Measurements from ENCODE around the gene ZCCHC14.
"Not testable (repeated sequence)": the region's sequence is repeated elsewhere in the genome, so short reads cannot be mapped to it uniquely, and the experiment has no call there.

Gene ZCCHC14

DNA sequence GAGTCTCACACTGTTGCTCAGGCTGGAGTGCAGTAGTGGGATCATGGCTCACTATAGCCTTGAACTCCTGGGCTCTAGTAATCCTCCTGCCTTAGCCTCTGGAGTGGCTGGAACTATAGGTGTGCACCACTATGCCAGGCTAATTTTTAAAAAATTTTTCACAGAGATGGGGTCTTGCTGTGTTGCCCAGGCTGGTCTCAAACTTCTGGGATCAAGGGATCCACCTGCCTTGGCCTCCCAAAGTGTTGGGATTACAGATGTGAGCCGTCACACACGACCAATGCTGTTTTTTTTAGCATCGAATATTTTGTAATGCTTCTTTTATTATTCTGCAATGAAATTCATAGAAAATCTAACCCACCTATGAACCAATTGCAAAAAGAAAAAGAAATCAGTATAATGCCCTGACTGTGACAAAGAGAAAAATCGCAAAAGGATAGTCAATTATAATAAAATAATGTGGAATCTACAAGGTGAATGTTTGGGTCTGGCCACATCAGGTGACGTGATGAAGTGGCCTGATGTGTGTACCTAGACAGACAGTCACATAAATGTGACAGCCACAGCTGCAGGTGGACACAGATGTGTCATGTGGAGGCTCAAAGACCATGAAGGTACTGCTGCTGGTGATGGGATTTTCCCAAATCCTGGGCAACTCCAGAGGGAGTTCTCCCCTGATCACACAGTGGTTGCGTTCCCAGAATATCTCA is 33.6 kb upstream of the ZCCHC14 start:
- H3K27ac ChIP-seq, result no peak overlapping the region
- no peak overlapping the region for H3K4me3 ChIP-seq

DNA sequence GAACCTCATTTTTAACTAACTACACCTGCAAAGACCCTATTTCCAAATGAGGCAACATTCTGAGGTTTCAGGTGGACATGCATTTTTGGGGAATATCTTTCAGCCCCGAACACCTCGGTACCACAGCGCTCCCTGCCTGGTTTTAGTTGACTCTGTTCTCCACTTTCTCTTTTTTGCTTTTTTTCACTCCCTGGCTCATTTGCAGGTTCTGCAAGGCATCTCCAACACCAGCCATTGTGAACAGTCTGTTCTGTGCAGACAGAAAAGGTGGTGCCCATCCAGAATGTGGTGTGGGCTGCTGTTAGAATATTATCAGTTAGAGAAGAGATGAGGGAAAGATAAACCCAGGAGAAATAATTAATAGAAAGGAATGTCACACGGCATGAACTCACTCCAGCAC is 32.5 kb upstream of the ZCCHC14 start:
- Histone ChIP-seq H3K4me3 (no peak overlapping the region), H3K27ac (no peak overlapping the region)

DNA sequence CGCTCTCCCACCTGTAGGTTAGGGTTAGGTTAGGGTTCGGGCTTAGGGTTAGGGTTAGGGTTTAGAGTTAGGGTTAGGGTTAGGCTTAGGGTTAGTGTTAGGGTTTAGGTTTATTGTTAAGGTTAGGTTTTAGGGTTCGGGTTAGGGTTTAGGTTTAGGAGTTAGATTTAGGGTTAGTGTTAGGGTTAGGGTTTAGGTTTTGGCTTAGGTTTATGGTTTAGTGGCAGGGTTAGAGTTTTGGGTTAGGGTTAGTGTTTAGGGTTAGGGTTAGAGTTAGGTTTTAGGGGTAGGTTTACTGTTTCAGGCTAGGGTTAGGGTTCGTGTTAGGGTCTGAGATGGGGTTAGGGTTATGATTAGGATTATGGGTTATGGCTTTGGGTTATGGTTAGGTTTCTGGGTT is 31.6 kb upstream of the ZCCHC14 start:
- no peak overlapping the region for H3K27ac ChIP-seq
- H3K4me3 ChIP-seq, result no peak overlapping the region

DNA sequence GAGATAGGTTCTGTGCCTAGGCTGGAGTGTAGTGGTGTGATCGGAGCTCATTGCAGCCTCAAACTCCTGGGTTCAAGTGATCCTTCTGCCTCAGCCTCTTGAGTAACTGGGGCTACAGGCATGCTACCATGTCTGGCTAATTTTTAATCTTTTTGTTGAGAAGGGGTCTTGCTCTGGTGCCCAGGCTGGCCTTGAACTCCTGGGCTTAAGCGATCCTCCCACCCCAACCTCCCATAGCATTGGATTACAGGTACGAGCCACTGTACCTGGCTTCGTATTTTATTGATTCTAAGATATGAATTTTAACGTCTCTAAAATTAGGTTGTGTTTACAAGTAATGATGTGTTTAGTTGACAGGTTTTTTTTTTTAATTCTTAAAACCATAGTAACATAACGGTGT is 30.8 kb upstream of the ZCCHC14 start:
- not testable (repeated sequence) for H3K4me3 ChIP-seq, H3K27ac ChIP-seq

DNA sequence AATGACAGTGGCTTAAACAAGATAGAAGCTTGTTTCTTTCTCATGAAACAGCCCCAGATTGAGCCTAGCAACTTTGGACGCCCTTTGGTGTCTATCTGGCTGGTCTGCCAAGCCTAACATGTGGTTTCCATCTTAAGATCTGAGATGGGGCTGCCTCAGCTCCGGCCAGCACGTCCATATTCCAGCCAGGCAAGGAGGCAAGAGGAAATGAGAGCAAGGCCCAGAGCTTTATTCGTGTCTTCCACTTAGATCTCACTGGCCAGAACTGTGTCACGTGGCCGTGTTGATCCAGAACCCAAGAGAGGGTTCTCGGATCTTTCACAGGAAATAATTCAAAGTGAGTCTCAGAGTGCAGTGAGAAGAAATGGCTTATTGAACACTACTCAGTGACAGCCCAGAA is 28.9 kb upstream of the ZCCHC14 start:
- peak overlapping the region in 5 of 21 experiments; percentile 3 to 56 (median 27) for H3K27ac ChIP-seq
- not testable (repeated sequence) for H3K4me3 ChIP-seq

DNA sequence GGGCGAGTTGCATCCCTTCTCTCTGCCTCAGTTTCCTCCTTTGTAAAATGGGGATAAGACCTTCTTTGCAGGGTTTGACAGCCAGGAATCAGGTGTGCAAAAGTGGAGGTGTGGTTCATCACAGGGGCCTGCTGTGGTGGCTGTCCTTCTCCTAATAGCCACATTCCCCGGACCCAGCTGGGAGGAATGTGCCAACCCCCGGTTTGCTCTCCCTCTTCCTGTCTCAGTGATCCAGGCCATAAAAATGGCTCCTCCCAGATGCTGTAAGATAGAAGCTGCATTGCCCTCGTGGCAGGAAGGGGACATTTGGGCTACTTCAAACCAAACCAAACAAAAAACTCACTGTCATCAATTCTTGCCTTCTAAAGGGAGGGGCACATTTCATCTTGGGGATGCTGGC is 26.3 kb upstream of the ZCCHC14 start:
- H3K4me3 ChIP-seq, result not testable (repeated sequence)
- peak overlapping the region in 9 of 21 experiments; percentile 10 to 90 (median 73) for H3K27ac ChIP-seq

DNA sequence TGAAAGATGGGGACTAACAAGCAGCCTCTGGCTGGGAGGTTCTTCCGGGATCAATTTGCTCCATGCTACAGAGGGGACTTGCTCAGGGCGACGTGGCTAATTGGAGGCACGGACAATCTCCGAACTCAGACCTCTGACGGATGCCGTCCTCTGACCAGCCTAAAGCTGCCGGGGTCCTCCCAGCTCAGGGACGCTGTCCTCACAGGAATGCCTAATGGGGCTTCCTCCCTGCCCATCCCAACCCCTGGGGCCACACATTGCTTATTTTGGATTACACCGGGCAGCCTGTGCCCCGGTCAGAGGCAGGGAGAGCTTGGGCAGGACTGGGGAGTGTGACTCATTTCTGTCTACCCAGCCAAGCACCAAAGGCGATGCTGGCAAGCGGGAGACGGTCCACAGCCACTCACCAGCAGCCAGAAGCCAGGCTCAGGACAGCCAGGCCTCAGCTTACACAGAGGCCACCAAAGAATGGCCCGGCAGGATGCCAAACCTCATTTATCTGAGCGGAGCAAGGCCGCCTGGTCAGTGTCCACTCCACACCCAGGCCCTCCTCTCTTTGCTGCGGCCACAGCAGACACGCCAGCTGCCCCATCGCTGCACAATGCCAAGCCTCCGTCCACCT is 25.7 kb upstream of the ZCCHC14 start:
- peak overlapping the region in 2 of 7 experiments; percentile 13 to 20 for H3K4me3 ChIP-seq
- peak overlapping the region in 20 of 21 experiments; percentile 13 to 90 (median 76) for H3K27ac ChIP-seq

DNA sequence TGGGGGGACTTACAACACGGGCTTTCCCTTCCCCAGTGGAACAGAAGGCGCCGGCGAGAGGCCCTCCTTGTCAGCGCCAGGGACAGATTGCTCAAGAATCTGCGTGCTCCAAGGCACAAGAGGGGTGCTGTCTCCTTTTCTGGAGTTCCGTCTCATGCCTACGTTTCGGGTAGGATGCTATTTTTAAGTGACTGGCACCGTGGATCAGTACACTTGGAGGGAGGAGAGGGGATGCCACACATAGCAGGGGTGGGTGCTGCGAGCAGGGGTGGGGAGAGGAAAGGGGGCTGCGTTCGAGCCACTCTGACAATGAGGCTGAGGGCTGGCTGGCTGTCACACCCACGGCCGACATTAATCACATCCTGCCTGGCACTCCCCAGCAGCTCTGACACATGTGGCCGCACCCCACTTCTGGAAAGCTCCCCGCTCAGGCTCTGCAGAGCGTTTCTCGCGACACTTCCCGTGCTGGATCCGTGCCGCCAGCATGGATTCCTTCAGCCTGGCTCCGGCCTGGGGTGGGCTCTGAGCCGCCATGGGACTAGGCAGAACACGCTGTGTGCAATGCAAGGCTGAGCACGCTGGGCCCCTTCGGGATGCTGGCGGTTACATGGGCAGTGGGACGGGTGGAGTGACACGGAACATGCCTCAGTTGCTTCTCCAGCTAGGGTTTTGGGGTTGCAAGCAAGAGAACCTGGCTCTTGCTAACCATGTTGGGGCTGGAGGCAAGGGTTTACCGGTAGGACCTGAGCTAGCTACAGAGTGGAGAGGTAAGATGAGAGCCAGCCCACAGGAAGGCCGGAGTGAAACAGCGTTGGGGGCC is 25.0 kb upstream of the ZCCHC14 start:
- Histone ChIP-seq H3K4me3 (peak overlapping the region in 3 of 7 experiments; percentile 10 to 20 (median 13)), H3K27ac (peak overlapping the region; percentile 39 to 90 (median 79))

DNA sequence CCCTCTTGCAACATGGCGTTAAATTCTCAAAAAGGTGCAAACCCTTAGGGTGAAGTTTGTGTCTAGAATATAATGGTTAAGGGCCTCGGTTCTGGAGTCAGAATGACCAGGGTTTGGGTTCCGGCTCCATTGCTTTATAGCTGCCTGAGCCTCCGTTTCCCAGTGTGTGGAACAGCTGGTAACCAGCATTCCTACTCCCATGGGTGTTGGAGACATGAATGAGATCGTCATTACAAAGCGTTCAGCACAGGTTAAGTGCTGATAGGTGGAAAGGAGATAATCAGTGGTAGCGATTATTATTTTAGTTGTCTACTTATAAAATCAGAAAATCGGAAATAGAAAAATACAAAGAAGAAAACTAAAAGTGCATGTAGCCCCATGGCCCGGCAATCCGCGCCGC is 23.5 kb upstream of the ZCCHC14 start:
- H3K4me3 ChIP-seq, result no peak overlapping the region
- no peak overlapping the region for H3K27ac ChIP-seq

DNA sequence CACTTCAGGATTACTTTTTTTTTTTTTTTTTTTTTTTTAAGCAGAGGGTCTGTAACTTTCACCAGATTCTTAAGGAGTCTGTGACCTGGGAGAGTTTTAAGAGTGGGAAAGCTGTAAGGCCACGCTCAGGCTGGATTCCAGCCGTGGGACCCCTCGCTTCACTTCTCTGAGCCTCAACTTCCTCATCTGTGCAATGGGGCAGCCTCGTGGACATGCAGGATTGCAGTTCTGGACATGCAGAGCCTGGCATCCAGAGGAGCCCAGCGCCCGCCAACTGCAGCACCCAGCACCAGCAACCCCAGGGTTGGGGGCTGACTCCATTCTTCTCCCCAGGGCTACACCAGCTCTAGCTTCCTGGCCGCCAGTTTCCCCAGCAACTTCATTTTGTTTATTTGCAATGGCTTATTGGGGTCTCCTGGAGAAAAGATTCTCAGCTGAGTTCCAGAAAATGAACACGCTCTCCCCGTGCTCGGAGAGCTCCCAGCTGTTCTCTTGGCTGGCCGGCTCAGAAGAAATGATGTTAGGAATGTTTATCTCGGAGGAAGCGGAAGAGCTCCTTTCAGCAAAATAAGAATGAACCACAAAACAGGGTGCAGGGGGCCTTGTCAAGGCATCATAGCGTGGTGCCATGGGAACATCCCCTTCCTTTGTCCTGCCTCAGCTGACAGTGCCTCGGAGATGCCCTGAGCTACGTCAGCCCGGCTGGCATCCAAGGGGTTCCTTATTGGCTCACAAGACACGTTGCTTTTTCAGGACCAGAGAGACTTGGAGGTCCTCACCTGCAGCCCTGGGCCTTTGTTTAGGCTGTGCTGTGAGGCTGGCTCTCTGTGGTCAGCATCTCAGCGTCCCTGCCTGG is 22.9 kb upstream of the ZCCHC14 start:
- H3K27ac ChIP-seq, result no peak overlapping the region
- no peak overlapping the region for H3K4me3 ChIP-seq

DNA sequence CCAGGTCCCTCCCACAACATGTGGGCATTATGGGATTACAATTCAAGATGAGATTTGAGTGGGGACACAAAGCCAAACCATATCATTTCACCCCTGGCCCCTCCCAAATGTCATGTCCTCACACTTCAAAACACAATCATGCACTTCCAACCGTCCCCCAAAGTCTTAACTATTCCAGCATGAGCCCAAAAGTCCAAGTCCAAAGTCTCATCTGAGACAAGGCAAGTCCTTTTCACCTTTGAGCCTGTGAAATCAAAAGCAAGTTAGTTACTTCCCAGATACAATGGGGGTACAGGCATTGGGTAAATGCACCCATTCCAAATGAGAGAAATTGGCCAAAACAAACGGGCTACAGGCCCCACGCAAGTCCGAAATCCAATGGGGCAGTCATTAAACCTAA is 17.0 kb upstream of the ZCCHC14 start:
- H3K4me3 ChIP-seq, H3K27ac ChIP-seq: not testable (repeated sequence)

DNA sequence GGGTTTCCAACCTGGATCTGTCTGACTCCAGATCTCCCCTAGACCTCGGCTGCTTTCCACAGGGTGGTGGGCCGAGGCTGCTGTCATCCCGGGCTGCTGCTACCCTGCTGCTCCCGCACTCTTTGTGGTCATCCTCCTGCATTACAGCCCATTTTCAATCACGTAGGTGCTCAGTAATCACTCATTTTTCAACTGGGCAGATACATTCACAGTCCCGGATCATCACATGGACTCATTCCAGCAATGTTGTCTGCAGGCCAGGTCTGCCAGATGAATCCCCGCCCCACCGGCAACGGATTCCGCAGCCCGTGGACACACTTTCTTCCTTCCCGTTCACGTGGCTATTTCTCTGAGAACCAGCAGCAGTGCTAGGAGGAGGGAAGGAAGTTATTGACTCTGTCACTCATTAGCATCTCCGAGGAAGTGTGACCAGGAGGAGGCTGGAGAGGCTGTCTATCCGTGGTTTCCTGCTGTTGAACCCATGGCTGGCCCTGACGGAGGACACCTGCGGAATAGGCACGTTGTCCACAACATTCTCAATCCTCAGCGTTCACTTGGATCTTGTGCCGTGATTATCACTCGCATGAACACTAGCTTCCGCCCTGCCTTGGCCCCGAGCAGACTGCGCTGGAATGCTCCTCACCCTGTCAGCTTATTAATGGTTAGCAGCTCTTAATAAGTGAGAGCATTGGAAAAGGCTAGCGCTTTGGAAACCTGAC is 14.7 kb upstream of the ZCCHC14 start:
- Histone ChIP-seq H3K27ac (no peak overlapping the region), H3K4me3 (peak overlapping the region in 1 of 7 experiments; percentile 3)

DNA sequence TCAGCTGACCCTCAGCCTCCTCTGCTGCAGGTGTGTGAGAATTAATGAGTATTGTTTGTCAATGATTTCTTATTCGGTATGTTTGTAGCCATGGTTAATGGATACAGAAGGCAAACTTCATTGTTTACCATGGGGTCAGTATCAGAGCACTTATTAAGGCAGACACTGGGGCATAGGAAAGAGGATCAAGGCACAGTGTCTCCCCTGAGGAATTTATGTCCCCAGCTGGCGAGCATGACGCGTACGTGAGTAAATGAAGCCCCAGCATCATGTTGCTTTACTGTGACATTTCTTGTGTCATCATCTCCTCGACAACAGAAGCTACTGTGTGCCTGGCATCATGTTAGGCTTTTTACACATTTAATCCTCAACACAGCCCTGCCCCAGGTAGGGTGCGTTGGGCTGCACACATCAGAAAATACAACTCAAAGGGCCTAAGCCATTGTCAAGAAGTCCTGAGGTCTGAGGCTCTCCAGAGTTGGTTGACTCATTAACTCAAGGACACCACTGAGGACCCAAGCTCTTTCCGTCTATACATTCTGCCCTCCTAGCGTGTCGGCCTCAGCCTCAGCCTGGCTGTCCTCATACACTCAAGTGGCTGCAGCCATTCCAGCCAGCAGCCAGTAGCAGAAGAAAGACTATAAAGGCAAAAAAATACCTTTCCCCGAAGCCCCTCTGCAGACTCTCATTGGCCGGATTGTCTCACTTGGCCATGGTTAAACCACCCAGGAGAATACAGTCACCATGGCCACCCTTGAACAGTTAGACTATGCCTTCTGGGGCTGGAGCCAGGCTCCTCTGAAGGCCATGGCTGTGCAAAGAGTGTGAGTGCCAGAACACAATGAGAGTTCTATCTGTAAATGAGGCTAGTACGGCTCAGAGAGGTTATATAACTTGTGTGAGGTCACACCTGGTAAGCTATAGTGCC is 13.9 kb upstream of the ZCCHC14 start:
- no peak overlapping the region for H3K27ac ChIP-seq

DNA sequence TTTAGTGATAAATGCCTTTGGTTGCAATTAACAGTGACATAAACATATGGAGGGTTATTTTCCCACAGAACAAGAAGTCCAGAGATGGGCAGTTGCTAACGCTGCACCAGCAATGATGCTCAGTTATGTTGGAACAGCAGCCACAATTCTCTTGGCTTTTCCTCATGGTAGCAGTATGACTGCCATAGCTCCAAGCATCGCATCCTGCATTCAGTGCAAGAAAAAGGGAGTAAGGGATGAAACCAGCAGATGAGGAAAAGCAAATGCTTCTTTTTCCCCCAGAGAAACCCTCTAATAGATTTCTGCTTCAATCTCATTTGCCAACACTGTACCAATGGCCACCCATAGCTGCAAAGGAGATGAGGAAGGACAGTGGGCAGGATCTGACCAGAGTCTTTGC is 13.0 kb upstream of the ZCCHC14 start:
- Histone ChIP-seq H3K4me3 (no peak overlapping the region), H3K27ac (no peak overlapping the region)

More for the DNA sequence above, 13.9 kb upstream of the ZCCHC14 start:
- no peak overlapping the region for H3K4me3 ChIP-seq

DNA sequence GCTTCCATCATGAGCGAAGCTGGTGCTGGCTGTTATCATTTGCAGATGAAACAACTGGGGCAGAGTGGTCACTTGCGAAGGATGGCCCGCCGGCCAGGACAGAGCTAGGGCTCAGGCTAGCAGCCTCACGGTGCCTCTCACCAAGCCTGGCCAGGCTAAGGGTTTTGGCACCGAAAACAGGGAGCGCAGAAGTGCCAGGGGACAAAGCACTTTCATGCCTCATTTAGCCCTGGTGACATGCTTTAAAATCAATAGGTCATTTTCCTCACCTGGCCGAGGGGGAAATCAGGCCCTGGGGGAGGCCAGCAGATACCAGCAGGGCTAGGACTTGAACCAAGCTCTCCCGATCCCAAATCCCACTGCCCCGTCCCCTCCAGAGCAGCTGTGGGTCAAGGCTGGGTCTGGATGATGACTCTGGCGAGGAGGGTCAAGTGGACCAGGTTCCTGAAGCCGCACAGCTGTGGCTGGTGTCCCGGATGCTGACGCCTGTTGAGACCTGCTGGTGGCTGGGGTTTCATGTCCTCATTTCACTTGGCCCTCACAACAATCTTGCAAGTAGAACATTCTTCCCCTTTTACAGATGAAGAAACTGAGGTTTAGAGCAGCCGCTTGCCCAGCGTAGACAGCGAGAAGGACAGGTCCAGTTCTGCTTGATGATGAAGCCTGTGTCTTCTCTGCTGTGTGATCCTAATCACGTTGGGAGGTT is 10.6 kb upstream of the ZCCHC14 start:
- H3K27ac ChIP-seq, H3K4me3 ChIP-seq: not testable (repeated sequence)

DNA sequence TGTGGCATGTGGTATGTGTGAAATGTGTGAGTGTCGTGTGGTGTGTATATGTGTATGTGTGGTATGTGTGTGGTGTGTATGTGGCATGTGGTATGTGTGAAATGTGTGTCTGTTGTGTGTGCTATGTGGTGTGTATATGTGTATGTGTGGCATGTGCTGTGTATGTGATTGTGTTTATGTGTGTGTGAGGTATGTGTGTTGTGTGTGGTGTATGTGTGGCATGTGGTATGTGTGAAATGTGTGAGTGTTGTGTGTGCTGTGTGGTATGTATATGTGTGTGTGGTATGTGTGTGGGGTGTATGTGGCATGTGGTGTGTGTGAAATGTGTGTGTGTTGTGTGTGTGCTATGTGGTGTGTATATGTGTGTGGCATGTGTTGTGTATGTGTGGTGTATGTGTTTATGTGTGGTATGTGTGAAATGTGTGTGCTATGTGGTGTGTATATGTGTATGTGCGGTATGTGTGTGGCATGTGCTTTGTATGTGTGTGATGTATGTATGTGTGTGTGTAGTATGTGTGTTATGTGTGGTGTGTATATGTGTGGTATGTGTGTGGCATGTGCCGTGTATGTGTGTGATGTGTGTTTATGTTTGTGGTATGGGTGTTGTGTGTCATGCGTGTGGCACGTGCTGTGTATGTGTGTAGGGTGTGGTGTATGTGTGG is 9.6 kb upstream of the ZCCHC14 start:
- H3K27ac ChIP-seq, result no peak overlapping the region
- no peak overlapping the region for H3K4me3 ChIP-seq

DNA sequence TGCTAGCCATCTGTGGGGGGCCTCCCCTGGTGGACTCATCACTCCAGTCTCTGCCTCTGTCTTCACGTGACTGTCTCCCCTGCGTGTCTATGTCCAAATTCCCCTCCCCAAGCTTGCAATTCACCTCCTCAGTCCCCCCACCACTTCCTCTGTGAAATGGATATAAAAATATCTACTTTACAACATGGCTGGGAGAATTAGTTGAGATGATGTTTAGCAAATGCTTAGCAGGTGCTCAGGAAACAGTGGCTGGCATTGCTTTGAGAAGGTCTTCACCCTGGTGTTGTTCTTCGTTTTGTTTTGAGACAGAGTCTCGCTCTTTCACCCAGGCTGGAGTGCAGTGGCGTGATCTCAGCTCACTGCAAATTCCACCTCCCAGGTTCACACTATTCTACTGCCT is 8.3 kb upstream of the ZCCHC14 start:
- Histone ChIP-seq H3K27ac (no peak overlapping the region), H3K4me3 (no peak overlapping the region)
